Neural progenitor cell (in vitro differentiated cells): Measurements from ENCODE around the gene DDIT3.

Experiments
- EZH2 ChIP-seq: fragments of 200-600 bp; sonication (generic); IDR thresholded peaks from 2 replicates; pipeline ENCODE4 v1.6.1; 2017; ENCODE audit warnings: antibody characterized with exemption, mild to moderate bottlenecking, moderate library complexity
- EZH2phosphoT487 ChIP-seq: fragments of 200-600 bp; sonication (generic); IDR thresholded peaks from 2 replicates; pipeline ENCODE4 v1.6.1; 2017; ENCODE audit warnings: antibody characterized with exemption
- TF ChIP-seq, protein P1 (sequence below): fragments of 200-600 bp; sonication (generic); IDR thresholded peaks from 2 replicates; pipeline ENCODE4 v1.5.1; 2017; ENCODE audit warnings: antibody characterized with exemption, mild to moderate bottlenecking

DNA sequence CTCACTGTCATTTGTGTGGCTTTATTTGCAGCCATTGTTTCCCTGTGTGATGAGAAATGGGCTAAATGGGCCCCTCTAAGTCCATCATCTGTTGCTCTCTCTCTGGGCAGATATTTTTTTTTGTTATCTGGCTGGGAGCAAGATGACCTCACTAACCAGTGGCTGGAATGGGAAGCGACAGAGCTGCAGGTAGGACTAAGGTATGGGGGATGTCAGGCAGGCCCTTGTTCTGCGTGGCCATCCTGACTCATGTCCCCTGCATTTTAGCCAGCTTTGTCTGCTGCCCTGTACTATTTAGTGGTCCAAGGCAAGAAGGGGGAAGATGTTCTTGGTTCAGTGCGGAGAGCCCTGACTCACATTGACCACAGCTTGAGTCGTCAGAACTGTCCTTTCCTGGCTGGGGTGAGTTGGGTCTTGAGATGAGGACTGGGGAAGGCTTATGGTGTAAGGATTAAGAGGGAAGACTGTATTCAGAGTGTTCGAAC lies 31.1 kb downstream of the DDIT3 start:
- TF ChIP-seq, protein P1, sequence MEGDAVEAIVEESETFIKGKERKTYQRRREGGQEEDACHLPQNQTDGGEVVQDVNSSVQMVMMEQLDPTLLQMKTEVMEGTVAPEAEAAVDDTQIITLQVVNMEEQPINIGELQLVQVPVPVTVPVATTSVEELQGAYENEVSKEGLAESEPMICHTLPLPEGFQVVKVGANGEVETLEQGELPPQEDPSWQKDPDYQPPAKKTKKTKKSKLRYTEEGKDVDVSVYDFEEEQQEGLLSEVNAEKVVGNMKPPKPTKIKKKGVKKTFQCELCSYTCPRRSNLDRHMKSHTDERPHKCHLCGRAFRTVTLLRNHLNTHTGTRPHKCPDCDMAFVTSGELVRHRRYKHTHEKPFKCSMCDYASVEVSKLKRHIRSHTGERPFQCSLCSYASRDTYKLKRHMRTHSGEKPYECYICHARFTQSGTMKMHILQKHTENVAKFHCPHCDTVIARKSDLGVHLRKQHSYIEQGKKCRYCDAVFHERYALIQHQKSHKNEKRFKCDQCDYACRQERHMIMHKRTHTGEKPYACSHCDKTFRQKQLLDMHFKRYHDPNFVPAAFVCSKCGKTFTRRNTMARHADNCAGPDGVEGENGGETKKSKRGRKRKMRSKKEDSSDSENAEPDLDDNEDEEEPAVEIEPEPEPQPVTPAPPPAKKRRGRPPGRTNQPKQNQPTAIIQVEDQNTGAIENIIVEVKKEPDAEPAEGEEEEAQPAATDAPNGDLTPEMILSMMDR, result no peak
- TF ChIP-seq EZH2 (no peak), EZH2phosphoT487 (no peak)
